ENCODE results near the gene RENBP. TPM values are rescaled to one million over a fixed set of nuclear protein-coding genes. Genes with fewer than 3 reads are reported as not detected.
A peak's percentile ranks its signal among the peaks of the same experiment; 100 is the strongest.

The RENBP gene
- total RNA-seq, 1 donor from 2014 or later: 11.1 TPM

- no peak for DNase-seq
- ATAC-seq (ENCODE audit: poor library complexity): no peak
Observed at GRCh38 chrX:153909024-153909979, 35.1 kb downstream of the RENBP start.

GRCh38 chrX:153908219-153908860 is 36.1 kb downstream of the RENBP start:
- ATAC-seq (ENCODE audit: poor library complexity): no peak
- DNase-seq: no peak
- intact Hi-C loops (cut with DNase I): no loop called here

More at GRCh38 chrX:153909024-153909979, 35.1 kb downstream of the RENBP start:
- intact Hi-C loops (cut with DNase I): no loop called here

GRCh38 chrX:153907456-153907855 is 37.0 kb downstream of the RENBP start:
- no peak for DNase-seq
- intact Hi-C loops (cut with DNase I): no loop called here
- no peak for ATAC-seq (ENCODE audit: poor library complexity)

- ATAC-seq (ENCODE audit: poor library complexity) (no peak), DNase-seq (no peak)
- intact Hi-C loops (cut with DNase I): no loop called here
Observed at GRCh38 chrX:153906126-153906917, 38.1 kb downstream of the RENBP start.

- intact Hi-C loops (cut with DNase I): no loop called here
- ATAC-seq (ENCODE audit: poor library complexity) (no peak), DNase-seq (no peak)
Observed at GRCh38 chrX:153905481-153906095, 38.9 kb downstream of the RENBP start.

- DNase-seq (peak; percentile 56), ATAC-seq (ENCODE audit: poor library complexity) (peak; percentile 63)
Observed at GRCh38 chrX:153903991-153904957, 40.2 kb downstream of the RENBP start, which contains the start of gene AVPR2. AVPR2 (plus strand) TSS chrX:153904673; CDS start chrX:153905146, 473 bp downstream.

GRCh38 chrX:153903238-153903980 is 41.0 kb downstream of the RENBP start:
- DNase-seq: peak; percentile 61
- intact Hi-C loops (cut with DNase I): no loop called here
- ATAC-seq (ENCODE audit: poor library complexity): peak; percentile 56

More at GRCh38 chrX:153903991-153904957, 40.2 kb downstream of the RENBP start, which contains the start of gene AVPR2:
- intact Hi-C loops (cut with DNase I): no loop called here

GRCh38 chrX:153902385-153902784 is 42.1 kb downstream of the RENBP start:
- no peak for ATAC-seq (ENCODE audit: poor library complexity)
- intact Hi-C loops (cut with DNase I): no loop called here
- DNase-seq: no peak

- no peak for ATAC-seq (ENCODE audit: poor library complexity)
- no peak for DNase-seq
- intact Hi-C loops (cut with DNase I): no loop called here
Observed at GRCh38 chrX:153901753-153902140, 42.7 kb downstream of the RENBP start.

- ATAC-seq (ENCODE audit: poor library complexity): peak; percentile 62
- DNase-seq: peak; percentile 69
- intact Hi-C loops (cut with DNase I): no loop called here
Observed at GRCh38 chrX:153900831-153901752, 43.4 kb downstream of the RENBP start.

GRCh38 chrX:153897899-153898298 is 46.5 kb downstream of the RENBP start:
- ATAC-seq (ENCODE audit: poor library complexity) (no peak), DNase-seq (no peak)
- intact Hi-C loops (cut with DNase I): no loop called here

GRCh38 chrX:153889123-153889522 is 55.3 kb downstream of the RENBP start:
- intact Hi-C loops (cut with DNase I): no loop called here

GRCh38 chrX:153888344-153888743 is 56.1 kb downstream of the RENBP start:
- DNase-seq: no peak
- intact Hi-C loops (cut with DNase I): no loop called here
- ATAC-seq (ENCODE audit: poor library complexity): no peak

More at GRCh38 chrX:153889123-153889522, 55.3 kb downstream of the RENBP start:
- DNase-seq: no peak
- ATAC-seq (ENCODE audit: poor library complexity): no peak

- intact Hi-C loops (cut with DNase I): no loop called here
- no peak for DNase-seq
- no peak for ATAC-seq (ENCODE audit: poor library complexity)
Observed at GRCh38 chrX:153887385-153887784, 57.1 kb downstream of the RENBP start.

GRCh38 chrX:153886915-153887314 is 57.5 kb downstream of the RENBP start:
- DNase-seq (no peak), ATAC-seq (ENCODE audit: poor library complexity) (no peak)
- intact Hi-C loops (cut with DNase I): no loop called here
